Activated CD4-positive, alpha-beta T cell treated with anti-CD3 and anti-CD28 coated beads, Interleukin-10, Interleukin-2, amounts not matched to agents 100 ng/mL and 50 ng/mL, durations not matched to agents 16 hours and 8 hours (primary cell): ENCODE data around the gene OTC.
A peak's percentile ranks its signal among the peaks of the same experiment; 100 is the strongest.

Experiments used
- DNase-seq: peaks from one replicate; pipeline ENCODE4 v3.0.0-alpha.2; 2020

OTC gene

GRCh38 chrX:38352362-38352761 is at the start of gene OTC:
Gene OTC, plus strand, starts transcription at chrX:38352604. Its CDS starts 93 bp downstream, at chrX:38352697.
- no peak for DNase-seq

DNA sequence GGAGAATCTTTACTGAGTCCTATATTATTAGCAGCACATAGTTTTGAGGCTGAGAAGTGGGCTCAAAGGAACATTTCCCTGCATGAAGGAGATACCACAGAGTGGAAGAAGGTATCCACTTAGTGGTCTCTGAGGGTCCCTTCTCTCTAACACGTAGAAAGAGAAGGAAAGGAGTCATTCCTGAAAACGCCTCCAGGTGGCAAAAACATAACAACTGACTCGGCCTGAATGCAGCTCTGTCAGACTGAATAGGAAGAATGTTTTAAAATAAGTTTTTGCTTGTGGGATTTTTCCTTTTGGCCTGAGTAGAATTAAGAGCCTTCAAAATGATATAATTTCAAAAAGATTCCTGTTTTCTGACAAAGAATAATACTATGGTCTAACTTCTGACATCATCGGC is 48.4 kb upstream of the OTC start:
- no peak for DNase-seq

DNA sequence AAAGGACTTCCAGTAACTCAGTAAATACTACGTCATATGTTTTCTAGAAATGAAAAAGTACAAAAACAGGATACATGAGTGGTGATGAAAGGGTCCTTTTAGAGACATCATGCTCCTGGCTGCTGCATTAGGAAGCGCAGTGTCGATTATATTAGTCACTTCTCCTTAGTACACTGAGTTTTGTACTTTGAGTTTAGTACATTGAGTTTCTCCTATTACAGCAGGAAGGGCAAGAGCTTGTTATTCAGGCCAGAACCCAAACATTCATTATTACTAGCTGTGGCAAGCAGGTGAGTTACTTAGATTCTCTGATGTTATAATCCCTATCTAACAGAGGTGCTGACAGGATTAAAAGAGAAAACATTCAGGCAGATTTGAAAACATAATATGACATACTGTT is 46.4 kb upstream of the OTC start:
- no peak for DNase-seq

DNA sequence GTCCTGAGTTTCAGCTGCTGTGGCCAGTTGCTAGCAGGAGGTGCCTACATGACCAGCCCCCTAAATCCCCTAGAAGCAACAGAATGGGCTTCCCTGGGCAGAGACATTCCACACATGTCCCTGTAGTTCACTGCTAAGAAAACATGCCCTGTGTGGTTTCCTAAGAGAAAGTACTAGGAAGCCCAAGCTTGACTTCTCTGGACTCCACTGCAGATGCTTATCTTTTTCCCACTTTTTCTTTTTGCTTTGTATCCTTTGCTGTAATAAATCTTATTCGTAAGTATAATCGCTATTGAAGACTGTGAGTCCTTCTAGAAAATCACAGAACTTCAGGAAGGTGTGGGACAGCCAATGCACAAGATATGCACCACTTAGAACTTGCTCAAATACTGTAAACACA is 40.7 kb upstream of the OTC start:
- DNase-seq = no peak

- DNase-seq = no peak
Measured at GRCh38 chrX:38312436-38312835, 40.0 kb upstream of the OTC start.

DNA sequence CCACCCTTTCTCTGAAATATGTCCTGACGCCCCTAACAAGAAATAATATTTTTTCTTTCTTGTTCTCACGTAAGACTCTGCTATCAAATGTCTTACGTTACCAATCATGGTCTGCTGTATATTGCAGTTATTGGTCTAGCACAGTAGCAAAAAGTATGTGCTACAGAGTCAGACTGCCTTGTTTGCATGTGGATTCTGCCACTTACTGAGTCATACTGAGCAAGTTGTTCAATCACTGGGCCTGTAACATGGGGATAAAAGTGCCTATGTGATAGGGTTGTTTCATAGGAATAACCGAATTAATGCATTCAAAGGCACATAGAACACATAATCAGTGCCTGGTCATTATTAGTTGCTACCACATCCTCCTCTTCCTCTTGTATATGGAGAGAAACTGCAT is 39.2 kb upstream of the OTC start:
- no peak for DNase-seq

DNA sequence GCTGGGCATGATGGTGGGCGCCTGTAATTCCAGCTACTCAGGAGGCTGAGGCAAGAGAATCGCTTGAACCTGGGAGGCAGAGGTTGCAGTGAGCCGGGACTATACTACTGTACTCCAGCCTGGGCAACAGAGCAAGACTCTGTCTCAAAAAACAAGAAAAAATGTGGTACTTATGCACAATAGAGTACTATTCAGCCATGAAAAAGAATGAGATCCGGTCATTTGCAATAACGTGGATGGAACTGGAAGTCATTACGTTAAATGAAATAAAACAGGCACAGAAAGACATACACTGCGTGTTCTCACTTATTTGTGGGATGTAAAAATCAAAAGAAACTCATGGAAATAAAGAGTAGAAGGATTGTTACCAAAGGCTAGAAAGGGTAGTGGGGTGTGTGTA is 37.2 kb upstream of the OTC start:
- DNase-seq = no peak

GRCh38 chrX:38318196-38318595 is 34.2 kb upstream of the OTC start:
- DNase-seq = no peak

DNA sequence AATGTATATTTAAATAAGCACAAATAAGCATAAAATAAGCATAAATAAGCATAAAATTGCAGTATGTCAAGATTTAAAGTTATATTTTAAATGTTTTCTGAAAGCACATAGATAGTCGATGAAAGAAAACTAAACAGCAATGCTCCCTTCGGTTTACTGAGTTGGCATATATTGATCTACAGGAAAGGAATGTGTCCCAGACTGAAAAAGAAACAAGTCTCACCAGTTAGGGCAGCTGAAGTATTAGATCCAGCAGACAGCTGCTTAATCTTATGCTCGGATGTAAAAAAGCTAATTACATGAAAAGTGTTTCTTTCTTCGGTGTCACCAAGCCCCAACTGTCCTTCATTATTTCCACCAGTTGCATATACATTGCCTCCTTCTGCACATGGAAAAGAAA is 33.8 kb upstream of the OTC start:
- DNase-seq = no peak

GRCh38 chrX:38320819-38321218 is 31.6 kb upstream of the OTC start:
- DNase-seq = no peak

GRCh38 chrX:38326086-38326485 is 26.3 kb upstream of the OTC start:
- no peak for DNase-seq

GRCh38 chrX:38327007-38327774 is 25.2 kb upstream of the OTC start, which contains the start of gene RPGR:
Gene RPGR, minus strand, starts transcription at chrX:38327509. Its CDS starts 142 bp downstream, at chrX:38327367.
- peak; percentile 92 for DNase-seq

DNA sequence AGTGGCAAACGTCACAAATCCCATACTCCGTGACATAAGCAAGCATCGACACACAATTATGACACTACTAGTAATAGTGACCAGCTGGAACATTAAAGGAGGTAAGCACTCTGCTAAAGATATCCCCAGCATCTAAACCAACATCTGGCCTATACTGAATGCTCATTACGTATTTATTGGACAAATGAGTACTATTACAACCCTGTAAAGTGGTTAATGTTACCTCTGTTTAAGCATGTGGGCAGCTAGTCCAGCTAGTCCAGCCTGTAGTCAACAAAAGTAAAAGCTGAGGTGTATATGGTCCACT is 24.7 kb upstream of the OTC start:
- DNase-seq = no peak

DNA sequence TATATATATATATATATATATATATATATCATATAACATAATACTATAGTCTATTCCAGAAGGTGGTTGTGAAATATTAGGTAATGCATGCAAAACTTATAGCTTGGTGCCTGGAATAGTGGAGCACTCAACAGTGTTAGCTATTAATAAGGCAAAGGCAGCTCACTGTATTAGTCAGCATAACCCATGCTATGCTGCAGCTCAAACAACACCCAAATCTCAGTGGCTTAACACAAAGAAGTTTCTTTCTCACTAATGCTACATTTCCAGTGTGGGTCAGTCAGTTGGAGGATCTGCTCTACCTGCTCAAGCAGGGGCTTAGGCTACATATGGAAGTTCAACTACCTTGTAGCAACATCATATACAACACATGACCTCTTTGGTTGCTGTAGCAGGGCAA is 19.9 kb upstream of the OTC start:
- DNase-seq = peak; percentile 11

DNA sequence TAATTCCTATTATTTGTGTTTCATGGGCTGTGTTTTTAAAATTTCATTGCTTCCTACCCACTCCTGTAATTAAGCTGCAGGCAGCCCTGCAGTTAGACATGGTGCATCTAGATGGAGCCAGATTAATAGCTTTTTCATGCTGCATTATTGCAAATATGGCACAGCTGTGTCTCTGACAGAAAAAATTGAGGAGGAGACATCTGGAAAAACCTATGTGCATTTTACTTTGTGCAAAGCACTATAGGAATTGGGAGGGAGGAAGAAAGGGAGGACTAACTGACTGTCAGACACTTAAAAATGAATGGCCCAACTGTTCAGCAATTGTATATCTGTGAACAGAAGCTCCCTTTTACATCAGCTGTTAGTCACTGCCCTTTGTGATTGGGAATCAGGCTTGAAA is 17.0 kb upstream of the OTC start:
- DNase-seq = no peak

GRCh38 chrX:38336538-38337240 is 15.7 kb upstream of the OTC start:
- no peak for DNase-seq

DNA sequence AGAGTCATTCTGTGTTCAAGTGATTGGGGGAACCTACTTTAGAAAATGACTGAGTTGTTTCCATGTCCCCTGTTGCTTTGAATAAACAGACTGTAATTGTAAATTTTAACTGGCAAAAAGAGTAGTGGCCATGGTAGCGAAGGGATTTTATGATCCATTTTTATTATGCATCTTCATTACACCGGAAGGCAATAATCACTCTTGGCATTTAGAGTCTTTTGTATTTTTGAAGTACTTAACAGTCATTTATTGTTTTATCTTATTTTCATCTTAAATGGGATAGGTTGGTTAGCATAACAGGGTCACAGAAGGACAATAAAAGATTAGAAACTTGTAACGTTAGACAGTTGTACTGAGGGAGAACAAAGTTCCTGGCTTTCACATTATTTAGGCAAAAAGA is 11.0 kb upstream of the OTC start:
- DNase-seq = no peak

- no peak for DNase-seq
Measured at GRCh38 chrX:38342853-38343778, 9.3 kb upstream of the OTC start.

- no peak for DNase-seq
Measured at GRCh38 chrX:38346150-38346549, 6.3 kb upstream of the OTC start.

- peak; percentile 61 for DNase-seq
Measured at GRCh38 chrX:38347136-38347535, 5.3 kb upstream of the OTC start.

- no peak for DNase-seq
Measured at GRCh38 chrX:38351346-38351745, 1.1 kb upstream of the OTC start.

DNA sequence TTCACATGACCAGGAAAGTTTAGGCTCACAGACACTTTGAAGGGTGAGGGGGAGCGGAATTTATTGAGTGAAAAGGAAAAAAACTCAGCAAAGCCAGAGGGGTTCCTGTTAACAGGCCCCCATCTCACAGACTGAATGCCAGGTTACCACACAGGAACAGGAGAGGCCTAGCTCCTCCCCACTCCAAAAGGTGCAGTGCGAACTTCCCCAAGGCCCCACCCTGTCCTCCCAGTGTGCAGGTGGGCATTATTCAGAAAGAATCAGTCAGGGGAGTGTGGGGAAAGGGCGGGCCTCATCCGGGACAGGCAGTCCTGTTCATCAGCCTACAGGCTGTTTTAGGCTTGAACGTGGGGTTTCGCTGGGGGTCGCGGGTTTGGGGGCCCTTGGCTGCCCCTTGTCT is 4.0 kb downstream of the OTC start:
- DNase-seq = no peak
